H1 (cell line): ENCODE results near the gene POLE4. TPM values are rescaled to one million over a fixed set of nuclear protein-coding genes. Genes with fewer than 3 reads are reported as not detected.

Experiments used
- CTCF ChIA-PET: fragments of 300-600 bp; sonication (Branson Sonifier 250); formaldehyde crosslinking; loops from one replicate; lab custom pipeline; 2021; ENCODE audit not compliant: partially characterized antibody; lab: Charles Lee
- POLR2A ChIA-PET: fragments of 300-600 bp; sonication (Branson Sonifier 250); formaldehyde crosslinking; loops from one replicate; lab custom pipeline; 2021; ENCODE audit warnings: inconsistent platforms; ENCODE audit not compliant: partially characterized antibody; lab: Charles Lee
- DNase-seq, 2 experiments: peaks; one replicate each; pipeline versions ENCODE4 v3.0.0 to v3.0.0-alpha.2; 2010 to 2022; ENCODE audit warnings: low spot score in 2 of 2, low read depth in 1 of 2, mixed read lengths in 1 of 2
- FAIRE-seq: peaks from 2 replicates; lab custom pipeline; 2011; peaks lifted over from hg19 to GRCh38; lab: Jason Lieb, UNC
- H2AFZ ChIP-seq: 2 replicates; pipeline ENCODE4 v1.8.1; 2012; ENCODE audit warnings: low read length, inconsistent platforms
- H2AK5ac ChIP-seq: 2 replicates; pipeline ENCODE4 v1.6.1; 2013; ENCODE audit warnings: low read depth, low read length
- H2BK120ac ChIP-seq: replicated peaks from 2 replicates; pipeline ENCODE3; 2013; ENCODE audit warnings: low read depth, low read length, inconsistent platforms
- H2BK12ac ChIP-seq: 2 replicates; pipeline ENCODE4 v1.6.1; 2013; ENCODE audit warnings: low read depth, low read length
- H2BK15ac ChIP-seq: 2 replicates; pipeline ENCODE4 v1.6.1; 2013; ENCODE audit warnings: low read length
- H2BK20ac ChIP-seq: 2 replicates; pipeline ENCODE4 v1.6.1; 2013; ENCODE audit warnings: low read length
- H2BK5ac ChIP-seq: 2 replicates; pipeline ENCODE4 v1.6.1; 2013; ENCODE audit warnings: low read depth, low read length
- H3K14ac ChIP-seq: 2 replicates; pipeline ENCODE4 v1.6.1; 2013; ENCODE audit warnings: inconsistent platforms; ENCODE audit not compliant: insufficient read length
- H3K18ac ChIP-seq: 2 replicates; pipeline ENCODE4 v1.6.1; 2013; ENCODE audit warnings: low read length; ENCODE audit errors: extremely low read depth
- H3K23ac ChIP-seq: 2 replicates; pipeline ENCODE4 v1.6.1; 2013; ENCODE audit warnings: inconsistent platforms; ENCODE audit not compliant: insufficient read length
- H3K23me2 ChIP-seq: 2 replicates; pipeline ENCODE4 v1.6.1; 2013; ENCODE audit warnings: low read depth, low read length
- H3K27ac ChIP-seq: 2 replicates; pipeline ENCODE4 v1.6.1; 2011; ENCODE audit warnings: low read depth, low read length, inconsistent platforms
- H3K27me3 ChIP-seq, 4 experiments: replicated peaks in 1 of 4; 1 replicate in 1 of 4; 2 replicates in 3 of 4; pipeline versions ENCODE4 v1.6.1 to v1.8.1; 2011 to 2013; ENCODE audit warnings: low read length in 3 of 4, mild to moderate bottlenecking in 3 of 4, inconsistent platforms in 2 of 4, mixed read lengths in 2 of 4, moderate library complexity in 1 of 4; ENCODE audit not compliant: control insufficient read depth in 3 of 4, insufficient read depth in 3 of 4; ENCODE audit errors: extremely low read depth in 1 of 4
- H3K36me3 ChIP-seq, 4 experiments: 2 replicates each; pipeline versions ENCODE4 v1.6.1 to v1.8.1; 2011 to 2013; ENCODE audit warnings: mild to moderate bottlenecking in 4 of 4, low read length in 3 of 4, moderate library complexity in 2 of 4, control low read depth in 1 of 4, inconsistent platforms in 1 of 4; ENCODE audit not compliant: insufficient read depth in 4 of 4, control insufficient read depth in 2 of 4
- H3K4ac ChIP-seq: replicated peaks from 2 replicates; pipeline ENCODE3; 2013; ENCODE audit warnings: low read length, low read depth, mixed read lengths, inconsistent platforms; ENCODE audit not compliant: insufficient read length
- H3K4me1 ChIP-seq, 4 experiments: replicated peaks in 1 of 4; 1 replicate in 1 of 4; 2 replicates in 3 of 4; pipeline versions ENCODE4 v1.6.1 to v1.8.1; 2011 to 2013; ENCODE audit warnings: low read length in 3 of 4, inconsistent platforms in 2 of 4, mixed read lengths in 1 of 4; ENCODE audit not compliant: insufficient read depth in 4 of 4, control insufficient read depth in 3 of 4
- H3K4me2 ChIP-seq, 2 experiments: 2 replicates each; pipeline versions ENCODE4 v1.6.1 to v1.8.1; 2011 to 2013; ENCODE audit warnings: low read depth in 2 of 2, low read length in 2 of 2, control low read depth in 1 of 2, inconsistent platforms in 1 of 2, mild to moderate bottlenecking in 1 of 2; ENCODE audit not compliant: insufficient read depth in 1 of 2
- H3K4me3 ChIP-seq, 4 experiments: fragments of 200-600, 300-600 bp in 1 of 4; sonication (generic), shearing (Covaris generic), sonication (Bioruptor Twin) in 1 of 4; 2 replicates each; pipeline versions ENCODE4 v1.5.1 to v1.8.1; 2011 to 2016; ENCODE audit warnings: low read length in 4 of 4, low read depth in 3 of 4, control low read depth in 2 of 4, inconsistent platforms in 2 of 4, mild to moderate bottlenecking in 2 of 4, mixed read lengths in 1 of 4, moderate library complexity in 1 of 4; ENCODE audit not compliant: insufficient read depth in 2 of 4; ENCODE audit errors: extremely low read depth in 1 of 4
- H3K56ac ChIP-seq: replicated peaks from 2 replicates; pipeline ENCODE3; 2013; ENCODE audit warnings: low read depth, mild to moderate bottlenecking, mixed read lengths, low read length, inconsistent platforms; ENCODE audit not compliant: insufficient read length
- H3K79me1 ChIP-seq: 2 replicates; pipeline ENCODE4 v1.6.1; 2013; ENCODE audit warnings: low read depth, low read length, control low read depth
- H3K79me2 ChIP-seq, 2 experiments: 2 replicates each; pipeline versions ENCODE4 v1.6.1 to v1.8.1; 2012 to 2013; ENCODE audit warnings: low read length in 2 of 2, mild to moderate bottlenecking in 2 of 2, inconsistent platforms in 1 of 2; ENCODE audit not compliant: insufficient read depth in 2 of 2, control insufficient read depth in 1 of 2
- H3K9ac ChIP-seq, 4 experiments: replicated peaks in 1 of 4; 1 replicate in 1 of 4; 2 replicates in 3 of 4; pipeline versions ENCODE4 v1.6.1 to v1.8.1; 2011 to 2013; ENCODE audit warnings: low read depth in 3 of 4, low read length in 3 of 4, control low read depth in 2 of 4, mild to moderate bottlenecking in 2 of 4, moderate library complexity in 2 of 4, inconsistent platforms in 1 of 4; ENCODE audit errors: extremely low read depth in 1 of 4
- H3K9me3 ChIP-seq, 2 experiments: 2 replicates each; pipeline versions ENCODE4 v1.6.1 to v1.8.1; 2012 to 2013; ENCODE audit warnings: mild to moderate bottlenecking in 2 of 2, moderate library complexity in 2 of 2, control low read depth in 1 of 2, inconsistent platforms in 1 of 2, low read depth in 1 of 2, low read length in 1 of 2, mixed read lengths in 1 of 2; ENCODE audit not compliant: insufficient read depth in 2 of 2
- H4K20me1 ChIP-seq, 2 experiments: replicated peaks in 1 of 2; 2 replicates each; pipeline versions ENCODE3 to v1.8.1; 2011 to 2013; ENCODE audit warnings: inconsistent platforms in 2 of 2, low read length in 2 of 2, mild to moderate bottlenecking in 1 of 2; ENCODE audit not compliant: insufficient read depth in 2 of 2, control insufficient read depth in 1 of 2
- H4K5ac ChIP-seq: 2 replicates; pipeline ENCODE4 v1.6.1; 2013; ENCODE audit warnings: low read length, low read depth, mixed read lengths, inconsistent platforms; ENCODE audit not compliant: insufficient read length
- H4K8ac ChIP-seq: 2 replicates; pipeline ENCODE4 v1.8.0; 2013; ENCODE audit warnings: mild to moderate bottlenecking, moderate library complexity, low read length, inconsistent platforms; ENCODE audit not compliant: insufficient read depth; ENCODE audit errors: extremely low read depth
- H4K91ac ChIP-seq: replicated peaks from 2 replicates; pipeline ENCODE3; 2013; ENCODE audit warnings: low read length, mixed read lengths, inconsistent platforms; ENCODE audit not compliant: insufficient read length
- JUN ChIP-seq: IDR thresholded peaks from 2 replicates; pipeline ENCODE4 v1.6.1; 2011; ENCODE audit warnings: low read depth, mild to moderate bottlenecking, improper control_type of control experiment, low read length
- whole genome bisulfite sequencing, 2 experiments: shearing (Covaris generic) in 1 of 2; methylation state at CpG; one replicate each; pipeline versions ENCODE4 v1.1.6 to v1.1.7; 2013 to 2015; ENCODE audit warnings: low lambda C conversion rate in 2 of 2, mixed read lengths in 2 of 2, inconsistent platforms in 1 of 2, low coverage in 1 of 2, missing lambda C conversion rate in 1 of 2; ENCODE audit not compliant: insufficient replicate concordance in 2 of 2, insufficient coverage in 1 of 2, insufficient read length in 1 of 2; ENCODE audit errors: extremely low coverage in 1 of 2, missing lambda C conversion rate in 1 of 2; 5-methylcytosine and 5-hydroxymethylcytosine counted together
- polyA plus RNA-seq, 7 experiments: library from polyadenylated mRNA; depleted of rRNA in 3 of 7; stranded (reverse) in 5 of 7; unstranded in 2 of 7; fragments of >200 nt in 5 of 7; fragments of 200-250 nt in 2 of 7; gene quantifications; 1 replicate in 5 of 7; 2 replicates in 1 of 7; 4 replicates in 1 of 7; pipeline versions ENCODE4 v1.2.1 to v1.2.3, GENCODE V29; 2011 to 2013; ENCODE audit warnings: missing spikeins in 2 of 7, mixed read lengths in 2 of 7
- total RNA-seq: library from RNA; stranded (reverse); fragmentation: NEBNext Ultra II Directional; extraction: Animal tissue kit (Norgen Biotek cat#: 25700); gene quantifications from 2 replicates; pipeline ENCODE4 v1.2.1, GENCODE V29; 2021

The POLE4 gene
- total and polyA plus RNA-seq, 2 of the 8 experiments (the other 6 are each of a cell fraction or from before 2014, with no cell fraction given) = 16.7 to 44.7 TPM

DNA sequence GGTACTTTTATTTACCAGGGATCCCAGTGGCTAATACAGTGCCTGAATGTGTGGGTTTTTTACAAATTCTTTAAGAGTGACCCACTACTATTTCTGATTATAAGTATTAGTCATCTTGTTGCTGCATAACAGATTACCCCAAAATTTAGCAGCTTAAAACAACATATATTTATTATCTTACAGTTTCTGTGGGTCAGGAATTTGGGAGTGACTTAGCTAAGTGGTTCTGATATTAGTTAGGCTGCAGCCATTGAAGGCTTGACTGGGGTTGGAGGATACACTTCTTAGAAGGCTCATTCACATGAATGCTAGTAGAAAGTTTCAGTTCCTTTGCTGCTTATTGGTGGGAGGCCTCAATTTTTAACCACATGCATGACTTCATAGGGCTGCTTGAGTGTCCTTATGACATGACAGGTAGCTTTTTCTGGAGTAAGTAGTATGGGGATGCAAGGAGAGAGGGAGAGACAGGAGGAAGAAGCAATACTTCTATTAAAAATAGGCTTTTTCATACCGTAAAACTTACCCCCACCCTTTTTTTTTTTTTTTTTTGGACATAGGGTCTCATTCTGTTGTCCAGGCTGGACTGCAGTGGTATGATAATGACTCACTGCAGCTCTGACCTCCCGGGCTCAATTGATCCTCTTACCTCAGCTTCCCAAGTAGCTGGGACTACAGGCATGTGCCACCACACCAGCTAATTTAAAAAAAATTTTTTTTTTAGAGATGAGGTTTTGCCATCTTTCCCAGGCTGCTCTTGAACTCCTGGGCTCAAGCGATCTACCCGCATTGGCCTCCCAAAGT is 13.3 kb upstream of the POLE4 start:
- Histone ChIP-seq H4K5ac (no peak overlapping the region), H3K4me3 (no peak overlapping the region), H3K36me3 (no peaks in the 10 kb centered on the region), H2AK5ac (no peak overlapping the region), H3K79me1 (no peaks in the 10 kb centered on the region), H3K27ac (no peak overlapping the region), H3K18ac (no peak overlapping the region), H2AFZ (no peak overlapping the region), H4K8ac (no peak overlapping the region), H3K4me2 (no peak overlapping the region), H3K27me3 (no peaks in the 10 kb centered on the region), H2BK15ac (no peak overlapping the region), H3K14ac (no peak overlapping the region), H3K23me2 (no peaks in the 10 kb centered on the region), H3K23ac (no peak overlapping the region), H3K56ac (no peak overlapping the region), H4K91ac (no peak overlapping the region), H3K79me2 (no peaks in the 10 kb centered on the region), H4K20me1 (no peaks in the 10 kb centered on the region), H2BK12ac (no peak overlapping the region), H3K9me3 (no peaks in the 10 kb centered on the region), H2BK20ac (no peak overlapping the region), H2BK5ac (no peak overlapping the region), H3K9ac (no peak overlapping the region), H3K4me1 (peaks cover 0 to 9% (median 6%) of the 10 kb centered on the region in 4 experiments; a peak in 4 of 7 replicates), H2BK120ac (no peak overlapping the region), H3K4ac (no peak overlapping the region)
- CTCF ChIA-PET = interaction anchor here (1.6 kb wide), 1 partner anchor 26 kb away, joined by 6 read pairs; no protein-coding TSS in a partner anchor
- no peak for TF ChIP-seq JUN
- FAIRE-seq (no peak), DNase-seq (no peak)
- POLR2A ChIA-PET = interaction anchor here (1.2 kb wide), 1 partner anchor 17 kb away, joined by 5 read pairs; no protein-coding TSS in a partner anchor
- WGBS, 2 experiments = 88% methylated on average over 3 of the region's 4 CpGs; no CpG with 5 or more reads in 1 of the 2 experiments
